NCI-H1048 (cell line): ENCODE data around the gene CTNND2.

Experiments
- DNase-seq: peaks from one replicate; lab custom pipeline; 2025; lab: John Stamatoyannopoulos, UW

Gene CTNND2

GRCh38 chr5:11385251-11385900 is 518.9 kb downstream of the CTNND2 start:
- DNase-seq, result no peak

- DNase-seq, result no peak
These were observed 519.6 kb downstream of the CTNND2 start for GRCh38 chr5:11384441-11385250.

GRCh38 chr5:11383506-11384095 is 520.6 kb downstream of the CTNND2 start:
- no peak for DNase-seq

- no peak for DNase-seq
These were observed 525.8 kb downstream of the CTNND2 start for GRCh38 chr5:11378461-11378860.

GRCh38 chr5:11377896-11378295 is 526.4 kb downstream of the CTNND2 start:
- DNase-seq, result no peak

- no peak for DNase-seq
These were observed 532.1 kb downstream of the CTNND2 start for GRCh38 chr5:11372191-11372590.

- DNase-seq, result no peak
These were observed 533.2 kb downstream of the CTNND2 start for GRCh38 chr5:11371021-11371420.

GRCh38 chr5:11364531-11364930 is 539.7 kb downstream of the CTNND2 start:
- no peak for DNase-seq

GRCh38 chr5:11363631-11364178 is 540.5 kb downstream of the CTNND2 start:
- DNase-seq, result no peak

GRCh38 chr5:11361768-11362167 is 542.5 kb downstream of the CTNND2 start:
- DNase-seq, result no peak

- no peak for DNase-seq
These were observed 546.3 kb downstream of the CTNND2 start for GRCh38 chr5:11357928-11358327.

GRCh38 chr5:11355491-11355890 is 548.8 kb downstream of the CTNND2 start:
- no peak for DNase-seq

- DNase-seq, result no peak
These were observed 557.9 kb downstream of the CTNND2 start for GRCh38 chr5:11346336-11346735.

GRCh38 chr5:11335881-11336760 is 568.1 kb downstream of the CTNND2 start:
- DNase-seq, result no peak

GRCh38 chr5:11334404-11334803 is 569.8 kb downstream of the CTNND2 start:
- DNase-seq, result no peak

GRCh38 chr5:11329679-11330078 is 574.6 kb downstream of the CTNND2 start:
- DNase-seq, result no peak

- DNase-seq, result no peak
These were observed 579.5 kb downstream of the CTNND2 start for GRCh38 chr5:11324521-11325289.

- DNase-seq, result no peak
These were observed 580.5 kb downstream of the CTNND2 start for GRCh38 chr5:11323761-11324160.

- no peak for DNase-seq
These were observed 582.1 kb downstream of the CTNND2 start for GRCh38 chr5:11322133-11322532.

GRCh38 chr5:11319836-11320580 is 584.2 kb downstream of the CTNND2 start:
- no peak for DNase-seq
